CD14-positive monocyte (primary cell): ENCODE measurements around the gene NIN. TPM values are rescaled to one million over a fixed set of nuclear protein-coding genes. Genes with fewer than 3 reads are reported as not detected.
A peak's percentile ranks its signal among the peaks of the same experiment; 100 is the strongest.

Source experiments
- DNase-seq, 3 donors: peaks; one replicate each; pipeline ENCODE4 v3.0.0-alpha.2; 2011 to 2022
- H2AFZ ChIP-seq: 2 replicates; pipeline ENCODE4 v1.6.0; 2012; ENCODE audit warnings: mild to moderate bottlenecking, low read depth, low read length, inconsistent platforms; ENCODE audit not compliant: insufficient read depth, poor library complexity, severe bottlenecking
- H3K27ac ChIP-seq, 2 donors: 1 replicate in 1 of 2; 2 replicates in 1 of 2; pipeline ENCODE4 v1.5.1; 2012 to 2013; ENCODE audit warnings: low read length in 2 of 2, control low read depth in 1 of 2, inconsistent platforms in 1 of 2, low read depth in 1 of 2, mild to moderate bottlenecking in 1 of 2
- H3K27me3 ChIP-seq, 2 donors: one replicate each; pipeline versions ENCODE4 v1.6.0 to v1.6.1; 2011 to 2013; ENCODE audit warnings: low read length in 2 of 2; ENCODE audit not compliant: control insufficient read depth in 2 of 2, insufficient read depth in 2 of 2
- H3K36me3 ChIP-seq, 2 donors: replicated peaks in 1 of 2; 1 replicate in 1 of 2; 2 replicates in 1 of 2; pipeline versions ENCODE4 v1.5.1 to v1.6.1; 2012 to 2013; ENCODE audit warnings: low read length in 2 of 2, control low read depth in 1 of 2, inconsistent platforms in 1 of 2, mild to moderate bottlenecking in 1 of 2; ENCODE audit not compliant: insufficient read depth in 2 of 2, control insufficient read depth in 1 of 2
- H3K4me1 ChIP-seq, 2 donors: 1 replicate in 1 of 2; 2 replicates in 1 of 2; pipeline versions ENCODE4 v1.5.1 to v1.6.1; 2012 to 2013; ENCODE audit warnings: low read length in 2 of 2, control low read depth in 1 of 2, inconsistent platforms in 1 of 2, mild to moderate bottlenecking in 1 of 2, moderate library complexity in 1 of 2; ENCODE audit not compliant: insufficient read depth in 2 of 2, control insufficient read depth in 1 of 2
- H3K4me2 ChIP-seq: replicated peaks from 2 replicates; pipeline ENCODE3; 2012; ENCODE audit warnings: low read length, moderate library complexity, mild to moderate bottlenecking; ENCODE audit not compliant: poor library complexity, severe bottlenecking; ENCODE audit errors: extremely low read depth
- H3K4me3 ChIP-seq, 3 experiments: fragments of 200-600 bp in 1 of 3; sonication (generic) in 1 of 3; replicated peaks in 1 of 3; 1 replicate in 2 of 3; 2 replicates in 1 of 3; pipeline ENCODE4 v1.5.1; 2011 to 2013; ENCODE audit warnings: low read length in 3 of 3, mild to moderate bottlenecking in 3 of 3, control low read depth in 2 of 3, low read depth in 2 of 3, inconsistent platforms in 1 of 3, moderate library complexity in 1 of 3
- H3K79me2 ChIP-seq: 2 replicates; pipeline ENCODE4 v1.6.0; 2012; ENCODE audit warnings: mild to moderate bottlenecking, control low read depth, inconsistent platforms, low read length, moderate library complexity; ENCODE audit not compliant: insufficient read depth
- H3K9ac ChIP-seq: 2 replicates; pipeline ENCODE4 v1.6.0; 2017; ENCODE audit warnings: low read length, mild to moderate bottlenecking; ENCODE audit not compliant: insufficient read depth, poor library complexity, severe bottlenecking
- H3K9me3 ChIP-seq, 2 donors: replicated peaks in 1 of 2; 1 replicate in 1 of 2; 2 replicates in 1 of 2; pipeline versions ENCODE4 v1.5.1 to v1.6.1; 2012 to 2013; ENCODE audit warnings: low read length in 2 of 2, control low read depth in 1 of 2; ENCODE audit not compliant: control insufficient read depth in 1 of 2, insufficient read depth in 1 of 2
- H4K20me1 ChIP-seq: 2 replicates; pipeline ENCODE4 v1.6.0; 2012; ENCODE audit warnings: mild to moderate bottlenecking, low read length, control low read depth, moderate library complexity; ENCODE audit not compliant: insufficient read depth
- H3K27ac Mint-ChIP-seq, 7 donors: one replicate each; pipeline ENCODE4 v1.8.0; 2020; ENCODE audit warnings: mild to moderate bottlenecking in 7 of 7, mixed read lengths in 7 of 7, moderate library complexity in 6 of 7, inconsistent platforms in 2 of 7
- H3K27me3 Mint-ChIP-seq, 3 donors: one replicate each; pipeline ENCODE4 v1.8.0; 2021 to 2022; ENCODE audit warnings: low read depth in 3 of 3, mild to moderate bottlenecking in 3 of 3, mixed read lengths in 3 of 3, moderate library complexity in 3 of 3, inconsistent platforms in 1 of 3
- H3K36me3 Mint-ChIP-seq, 2 donors: one replicate each; pipeline ENCODE4 v1.8.0; 2020; ENCODE audit warnings: mixed read lengths in 2 of 2, inconsistent platforms in 1 of 2, mild to moderate bottlenecking in 1 of 2
- H3K4me1 Mint-ChIP-seq: one replicate; pipeline ENCODE4 v1.8.0; 2020; ENCODE audit warnings: mild to moderate bottlenecking, mixed read lengths
- H3K4me3 Mint-ChIP-seq, 2 donors: one replicate each; pipeline ENCODE4 v1.8.0; 2020; ENCODE audit warnings: mild to moderate bottlenecking in 2 of 2, mixed read lengths in 2 of 2, moderate library complexity in 1 of 2
- H3K9me3 Mint-ChIP-seq, 7 donors: one replicate each; pipeline ENCODE4 v1.8.0; 2020 to 2022; ENCODE audit warnings: mixed read lengths in 7 of 7, mild to moderate bottlenecking in 6 of 7, moderate library complexity in 6 of 7, inconsistent platforms in 2 of 7
- CTCF ChIP-seq: fragments of 200-600 bp; IDR thresholded peaks from one replicate; pipeline ENCODE4 v1.8.0; 2022; ENCODE audit warnings: antibody characterized with exemption, mild to moderate bottlenecking
- WGBS: methylation state at CpG from one replicate; pipeline ENCODE4 v1.1.5; 2013; ENCODE audit warnings: missing lambda C conversion rate; ENCODE audit not compliant: insufficient coverage; 5-methylcytosine and 5-hydroxymethylcytosine counted together
- intact Hi-C, 2 donors: fragments of 100-400 bp; cut with micrococcal nuclease; formaldehyde crosslinking; loops; one replicate each; pipeline versions ENCODE4 v1.15.0 to v1.15.1; 2023
- polyA plus RNA-seq, 3 donors: library from polyadenylated mRNA; depleted of rRNA in 1 of 3; unstranded in 2 of 3; stranded (reverse) in 1 of 3; fragments of 300-500 nt in 2 of 3; fragments of >200 nt in 1 of 3; fragmentation: Illumina TruSeq in 2 of 3; gene quantifications; 1 replicate in 2 of 3; 2 replicates in 1 of 3; pipeline ENCODE4 v1.2.3, GENCODE V29; 2012 to 2021

NIN gene
- polyA plus RNA-seq, 3 donors = 15.3 to 29.1 (median 26.5) TPM

- Histone ChIP-seq H3K4me1 (peaks cover 50 to 65% of the 10 kb centered on the region in 2 donors), H3K27ac (peak overlapping the region; percentile 37 to 87), H4K20me1 (peaks cover 29% of the 10 kb centered on the region), H2AFZ (no peak overlapping the region), H3K4me2 (peak overlapping the region; percentile 73), H3K36me3 (peaks cover 0 to 17% of the 10 kb centered on the region in 2 donors), H3K79me2 (peaks cover 92% of the 10 kb centered on the region), H3K27me3 (no peaks in the 10 kb centered on the region), H3K9me3 (no peaks in the 10 kb centered on the region), H3K9ac (peak overlapping the region; percentile 23), H3K4me3 (peak overlapping the region; percentile 17 to 63 (median 25))
- DNase-seq = peak in 2 of 3 donors; percentile 18 to 19
- H3K27ac Mint-ChIP-seq = peak overlapping the region; percentile 89 to 95 (median 94)
- peaks cover 54% of the 10 kb centered on the region for H3K4me1 Mint-ChIP-seq
- H3K36me3 Mint-ChIP-seq = peaks cover 9 to 28% of the 10 kb centered on the region in 2 donors
- H3K9me3 Mint-ChIP-seq = peaks cover 0 to 6% (median 0%) of the 10 kb centered on the region in 7 donors
- TF ChIP-seq CTCF = no peak
- peak overlapping the region; percentile 61 to 92 for H3K4me3 Mint-ChIP-seq
- 40% methylated on average over 5 of the region's 8 CpGs for WGBS
- H3K27me3 Mint-ChIP-seq = no peaks in the 10 kb centered on the region
- intact Hi-C loops = loop anchor here in 1 of 2 donors (10.0 kb wide), 1 partner anchor 112 kb away; no protein-coding TSS in a partner anchor
Measured at GRCh38 chr14:50812856-50813543, 18.0 kb downstream of the NIN start.

GRCh38 chr14:50812180-50812579 lies 18.8 kb downstream of the NIN start:
- Histone ChIP-seq H4K20me1 (peaks cover 37% of the 10 kb centered on the region), H3K9me3 (no peaks in the 10 kb centered on the region), H3K9ac (peak overlapping the region; percentile 5), H3K36me3 (peaks cover 0 to 25% of the 10 kb centered on the region in 2 donors), H3K27me3 (no peaks in the 10 kb centered on the region), H2AFZ (peak overlapping the region; percentile 16), H3K4me1 (peaks cover 47 to 59% of the 10 kb centered on the region in 2 donors), H3K4me3 (peak overlapping the region in 1 of 3 experiments; percentile 63), H3K4me2 (peak overlapping the region; percentile 73), H3K79me2 (peaks cover 92% of the 10 kb centered on the region), H3K27ac (peak overlapping the region; percentile 86 to 87)
- Mint-ChIP-seq H3K9me3 (peaks cover 0 to 6% (median 0%) of the 10 kb centered on the region in 7 donors), H3K27me3 (no peaks in the 10 kb centered on the region), H3K4me3 (peak overlapping the region in 1 of 2 donors; percentile 29), H3K36me3 (peaks cover 12 to 36% of the 10 kb centered on the region in 2 donors), H3K4me1 (peaks cover 52% of the 10 kb centered on the region), H3K27ac (peak overlapping the region; percentile 89 to 95 (median 94))
- no peak for TF ChIP-seq CTCF
- no CpG with 5 or more reads among the region's 2 CpGs for WGBS
- peak in 2 of 3 donors; percentile 19 to 49 for DNase-seq
- intact Hi-C loops = loop anchor here in 1 of 2 donors (10.0 kb wide), 1 partner anchor 113 kb away; no protein-coding TSS in a partner anchor
